HEK293T (cell line): ENCODE data around the gene FARP1.

Source experiments
- ARNT ChIP-seq: fragments of 450-650 bp; IDR thresholded peaks from 2 replicates; pipeline ENCODE4 v1.6.1; 2017; ENCODE audit warnings: mild to moderate bottlenecking
- BHLHE40 ChIP-seq: fragments of 450-650 bp; IDR thresholded peaks from 2 replicates; pipeline ENCODE4 v1.6.1; 2016; ENCODE audit warnings: mild to moderate bottlenecking, moderate library complexity, borderline replicate concordance
- ELF4 ChIP-seq: fragments of 450-650 bp; IDR thresholded peaks from 2 replicates; pipeline ENCODE4 v1.6.1; 2017; ENCODE audit warnings: antibody characterized with exemption
- FOXA1 ChIP-seq: fragments of 450-650 bp; IDR thresholded peaks from 2 replicates; pipeline ENCODE4 v1.6.1; 2016; ENCODE audit warnings: mild to moderate bottlenecking
- FOXK2 ChIP-seq: fragments of 450-650 bp; IDR thresholded peaks from 2 replicates; pipeline ENCODE4 v1.6.1; 2016; ENCODE audit warnings: mild to moderate bottlenecking
- FOXM1 ChIP-seq: fragments of 450-650 bp; IDR thresholded peaks from 2 replicates; pipeline ENCODE4 v1.6.1; 2017; ENCODE audit warnings: mild to moderate bottlenecking, borderline replicate concordance
- HDGF ChIP-seq: fragments of 450-650 bp; IDR thresholded peaks from 2 replicates; pipeline ENCODE4 v1.6.1; 2017; ENCODE audit warnings: antibody characterized with exemption, borderline replicate concordance
- L3MBTL2 ChIP-seq: fragments of 450-650 bp; conservative IDR thresholded peaks from 2 replicates; pipeline ENCODE4 v1.6.1; 2016; ENCODE audit warnings: mild to moderate bottlenecking
- NFRKB ChIP-seq: fragments of 450-650 bp; IDR thresholded peaks from 2 replicates; pipeline ENCODE4 v1.6.1; 2016; ENCODE audit warnings: mild to moderate bottlenecking, moderate library complexity
- PKNOX1 ChIP-seq: fragments of 450-650 bp; IDR thresholded peaks from 2 replicates; pipeline ENCODE4 v1.6.1; 2016
- SP1 ChIP-seq: fragments of 450-650 bp; IDR thresholded peaks from 2 replicates; pipeline ENCODE4 v1.6.1; 2017
- SUZ12 ChIP-seq: fragments of 450-650 bp; IDR thresholded peaks from 2 replicates; pipeline ENCODE4 v1.6.1; 2016; ENCODE audit warnings: mild to moderate bottlenecking
- TARDBP ChIP-seq: fragments of 450-650 bp; IDR thresholded peaks from 2 replicates; pipeline ENCODE4 v1.6.1; 2016
- ZNF384 ChIP-seq: fragments of 450-650 bp; IDR thresholded peaks from 2 replicates; pipeline ENCODE4 v1.6.1; 2016

- TF ChIP-seq FOXA1 = no peak
- TF ChIP-seq SUZ12 = no peak
- no peak for TF ChIP-seq HDGF
- TF ChIP-seq BHLHE40 = no peak
- TF ChIP-seq FOXM1 = no peak
- TF ChIP-seq FOXK2 = no peak
- no peak for TF ChIP-seq ZNF384
- no peak for TF ChIP-seq SP1
- TF ChIP-seq ARNT = no peak
- no peak for TF ChIP-seq TARDBP
- no peak for TF ChIP-seq ELF4
- no peak for TF ChIP-seq PKNOX1
- no peak for TF ChIP-seq L3MBTL2
- TF ChIP-seq NFRKB = no peak
These were observed 259.0 kb downstream of the FARP1 start for GRCh38 chr13:98401934-98402333.
